Thoracic aorta (tissue), 2 donors: Measurements from ENCODE around the gene LRRN1. TPM values are rescaled to one million over a fixed set of nuclear protein-coding genes. Genes with fewer than 3 reads are reported as not detected.

Source experiments
- ATAC-seq: fragments of 150-250 bp; one replicate; pipeline ENCODE4 v1.8.0; 2017; ENCODE audit warnings: low read depth; ENCODE audit not compliant: insufficient number of reproducible peaks, low FRiP score
- DNase-seq: peaks from one replicate; pipeline ENCODE4 v3.0.0-alpha.2; 2020; ENCODE audit warnings: low spot score
- H3K27ac ChIP-seq, 2 donors: fragments of 200-600 bp; sonication (generic); 1 replicate in 1 of 2; 2 replicates in 1 of 2; pipeline ENCODE4 v1.5.1; 2016; ENCODE audit warnings: mild to moderate bottlenecking in 2 of 2, moderate library complexity in 2 of 2
- H3K27me3 ChIP-seq: fragments of 200-600 bp; sonication (generic); replicated peaks from 2 replicates; pipeline ENCODE4 v1.6.0; 2016; ENCODE audit warnings: mild to moderate bottlenecking; ENCODE audit not compliant: insufficient read depth
- H3K36me3 ChIP-seq: fragments of 200-600 bp; sonication (generic); one replicate; pipeline ENCODE4 v1.5.1; 2016
- H3K4me1 ChIP-seq, 2 donors: fragments of 200-600 bp; sonication (generic); 1 replicate in 1 of 2; 2 replicates in 1 of 2; pipeline versions ENCODE4 v1.5.1 to v1.6.0; 2016; ENCODE audit warnings: low read depth in 2 of 2, mild to moderate bottlenecking in 1 of 2; ENCODE audit not compliant: control insufficient read depth in 1 of 2
- H3K4me3 ChIP-seq: fragments of 200-600 bp; sonication (generic); 2 replicates; pipeline ENCODE4 v1.5.1; 2016; ENCODE audit warnings: mild to moderate bottlenecking
- H3K9me3 ChIP-seq: fragments of 200-600 bp; sonication (generic); 2 replicates; pipeline ENCODE4 v1.5.1; 2016
- total RNA-seq, 2 donors: library from RNA; depleted of rRNA; stranded (reverse); fragments of >200 nt; gene quantifications; one replicate each; pipeline versions ENCODE4 v1.1.0 to v1.2.3, GENCODE V29; 2016
- TF ChIP-seq, protein P1 (sequence below): fragments of 200-600 bp; sonication (generic); IDR thresholded peaks from one replicate; pipeline ENCODE4 v1.5.1; 2019; ENCODE audit warnings: antibody characterized with exemption

Gene LRRN1
- total RNA-seq, 2 donors from 2014 or later = 4.3 to 7.7 TPM

DNA sequence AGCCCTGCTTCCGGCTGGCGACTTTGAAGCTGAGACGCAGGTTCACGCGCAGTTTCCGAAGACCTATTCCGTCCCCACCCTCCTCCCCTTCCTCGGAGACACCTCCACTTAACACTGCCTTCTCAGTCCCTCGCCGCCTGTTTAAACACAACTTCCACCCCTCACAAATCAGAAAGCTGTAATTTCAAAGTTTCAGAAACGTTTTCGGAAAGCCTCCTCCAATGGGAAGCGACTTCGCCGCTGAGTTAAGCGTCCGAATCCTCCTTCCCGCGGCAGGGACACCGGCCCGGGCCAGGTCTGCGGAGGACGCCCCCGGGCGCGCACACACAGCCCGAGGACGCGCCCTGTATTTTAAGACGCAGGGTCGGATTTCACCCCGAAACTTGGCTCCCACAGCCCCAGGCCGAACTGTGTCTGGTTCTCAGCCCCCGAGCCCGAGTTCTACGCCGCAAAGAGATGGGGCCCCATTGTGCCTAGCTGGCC, 559 bp upstream of the LRRN1 start:
- peaks cover 0 to 9% of the 10 kb centered on the region in 2 donors for H3K4me1 ChIP-seq
- H3K27ac ChIP-seq = peak overlapping the region; percentile 35 to 55
- TF ChIP-seq, protein P1, sequence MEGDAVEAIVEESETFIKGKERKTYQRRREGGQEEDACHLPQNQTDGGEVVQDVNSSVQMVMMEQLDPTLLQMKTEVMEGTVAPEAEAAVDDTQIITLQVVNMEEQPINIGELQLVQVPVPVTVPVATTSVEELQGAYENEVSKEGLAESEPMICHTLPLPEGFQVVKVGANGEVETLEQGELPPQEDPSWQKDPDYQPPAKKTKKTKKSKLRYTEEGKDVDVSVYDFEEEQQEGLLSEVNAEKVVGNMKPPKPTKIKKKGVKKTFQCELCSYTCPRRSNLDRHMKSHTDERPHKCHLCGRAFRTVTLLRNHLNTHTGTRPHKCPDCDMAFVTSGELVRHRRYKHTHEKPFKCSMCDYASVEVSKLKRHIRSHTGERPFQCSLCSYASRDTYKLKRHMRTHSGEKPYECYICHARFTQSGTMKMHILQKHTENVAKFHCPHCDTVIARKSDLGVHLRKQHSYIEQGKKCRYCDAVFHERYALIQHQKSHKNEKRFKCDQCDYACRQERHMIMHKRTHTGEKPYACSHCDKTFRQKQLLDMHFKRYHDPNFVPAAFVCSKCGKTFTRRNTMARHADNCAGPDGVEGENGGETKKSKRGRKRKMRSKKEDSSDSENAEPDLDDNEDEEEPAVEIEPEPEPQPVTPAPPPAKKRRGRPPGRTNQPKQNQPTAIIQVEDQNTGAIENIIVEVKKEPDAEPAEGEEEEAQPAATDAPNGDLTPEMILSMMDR = no peak
- no peaks in the 10 kb centered on the region for H3K27me3 ChIP-seq
- no peak for ATAC-seq
- no peaks in the 10 kb centered on the region for H3K9me3 ChIP-seq
- peak overlapping the region; percentile 85 for H3K4me3 ChIP-seq
- no peak for DNase-seq
- no peaks in the 10 kb centered on the region for H3K36me3 ChIP-seq

DNA sequence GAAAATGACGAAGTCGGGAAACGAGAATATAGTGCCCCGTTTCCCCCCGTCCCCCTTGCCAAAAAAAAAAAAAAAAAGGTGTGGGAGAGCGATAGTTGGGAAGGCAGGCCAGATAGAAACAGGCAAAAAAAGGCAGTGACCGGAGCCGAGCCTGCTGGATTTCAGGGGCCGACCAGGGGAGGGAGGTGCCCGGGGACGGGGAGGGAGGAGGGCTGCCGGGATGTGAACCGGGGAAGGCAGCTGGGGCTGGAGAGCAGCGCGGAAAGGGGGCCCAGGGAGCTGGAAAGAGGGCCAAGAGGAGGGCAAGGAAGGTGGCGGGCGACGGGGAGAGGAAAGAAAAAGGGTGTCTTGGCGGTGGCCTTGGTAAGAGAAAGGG, 837 bp downstream of the LRRN1 start:
- ATAC-seq (no peak), DNase-seq (no peak)

DNA sequence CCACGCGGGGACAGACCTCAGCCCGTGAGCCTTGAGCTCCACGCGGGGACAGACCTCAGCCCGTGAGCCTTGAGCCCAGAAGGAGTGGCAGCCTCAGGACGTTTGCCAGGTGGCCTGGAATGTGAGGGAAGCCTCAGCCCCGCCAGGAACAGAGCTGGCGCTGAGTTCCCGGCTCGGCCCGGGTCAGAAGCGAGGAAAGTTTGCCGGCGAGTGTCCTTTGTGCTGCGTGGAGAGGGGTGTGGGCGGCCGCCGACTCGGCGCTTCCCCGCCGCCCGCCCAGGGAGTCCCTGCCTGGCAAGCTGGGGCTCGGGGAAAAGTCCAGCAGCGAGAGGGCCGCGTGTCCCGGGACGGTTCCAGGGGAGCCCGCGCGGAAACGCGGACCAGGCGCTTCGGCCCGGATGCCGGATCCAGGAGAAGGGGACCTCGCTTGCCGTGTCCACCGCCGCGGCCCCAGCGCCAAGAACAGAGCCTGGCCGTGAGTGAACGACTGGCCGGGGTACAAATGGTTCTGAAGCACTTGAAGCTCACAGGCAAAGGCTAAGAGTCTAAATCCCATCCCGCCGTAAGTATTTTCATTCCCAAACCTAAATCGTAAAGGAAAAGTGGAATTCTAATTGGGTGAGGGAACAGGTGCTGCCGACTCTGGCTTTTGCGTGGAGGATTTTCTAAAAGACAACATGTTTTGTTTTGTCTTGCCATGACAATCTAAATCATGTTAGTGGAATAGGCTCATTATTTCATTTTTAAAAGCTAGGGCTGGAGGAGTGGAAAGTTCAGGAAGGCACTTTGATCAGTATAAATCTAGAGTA, 1.7 kb downstream of the LRRN1 start:
- Histone ChIP-seq H3K9me3 (no peaks in the 10 kb centered on the region), H3K4me1 (peaks cover 0 to 9% of the 10 kb centered on the region in 2 donors), H3K27me3 (no peaks in the 10 kb centered on the region), H3K36me3 (no peaks in the 10 kb centered on the region), H3K27ac (peak overlapping the region in 1 of 2 donors; percentile 62), H3K4me3 (peak overlapping the region; percentile 85)
- DNase-seq = no peak
- TF ChIP-seq, protein P1 = no peak
- ATAC-seq = no peak

More for the DNA sequence above, 837 bp downstream of the LRRN1 start:
- Histone ChIP-seq H3K4me3 (peak overlapping the region; percentile 85), H3K36me3 (no peaks in the 10 kb centered on the region), H3K4me1 (peaks cover 0 to 9% of the 10 kb centered on the region in 2 donors), H3K27me3 (no peaks in the 10 kb centered on the region), H3K9me3 (no peaks in the 10 kb centered on the region), H3K27ac (peak overlapping the region in 1 of 2 donors; percentile 62)
- TF ChIP-seq, protein P1 = no peak

DNA sequence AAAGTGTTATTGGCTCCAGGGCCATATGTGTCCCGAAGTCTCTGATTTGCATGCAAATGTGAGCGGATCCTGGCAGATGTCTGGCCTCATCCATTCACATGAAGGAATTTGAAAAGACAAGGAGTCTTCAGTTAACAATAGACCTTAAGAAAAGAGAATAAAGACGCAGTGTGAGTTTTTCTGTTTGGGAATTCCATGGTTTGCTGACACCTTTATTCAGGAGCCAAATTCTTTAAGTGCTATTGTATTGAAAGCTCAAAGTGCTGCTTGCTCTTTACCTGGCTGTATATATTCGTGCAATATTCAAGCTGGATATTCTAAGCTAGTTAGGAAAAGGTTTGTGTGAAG, 2.2 kb downstream of the LRRN1 start:
- Histone ChIP-seq H3K27ac (no peak overlapping the region), H3K27me3 (no peaks in the 10 kb centered on the region), H3K36me3 (no peaks in the 10 kb centered on the region), H3K9me3 (no peaks in the 10 kb centered on the region), H3K4me3 (peak overlapping the region; percentile 85), H3K4me1 (peaks cover 0 to 9% of the 10 kb centered on the region in 2 donors)
- TF ChIP-seq, protein P1 = no peak
- ATAC-seq (no peak), DNase-seq (no peak)

DNA sequence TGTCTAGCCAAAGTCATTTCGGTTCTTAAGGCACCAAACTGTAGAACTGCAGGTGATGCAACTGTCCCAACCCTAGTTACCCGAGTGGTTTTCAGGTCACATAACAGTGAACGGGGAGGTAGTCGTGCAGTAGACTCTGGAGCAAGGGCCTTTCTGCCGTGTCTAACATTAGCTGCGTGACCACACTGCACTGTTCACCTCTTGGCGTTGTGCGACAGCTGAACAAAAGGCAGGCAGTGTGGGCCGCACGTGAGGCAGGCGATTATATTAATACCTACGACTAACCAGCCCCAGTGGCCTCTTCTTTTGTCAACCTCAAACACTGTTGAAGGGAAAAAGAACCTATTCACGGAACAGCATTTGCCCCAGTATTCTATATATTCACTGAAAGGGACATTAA, 2.8 kb downstream of the LRRN1 start:
- ATAC-seq (no peak), DNase-seq (no peak)
- TF ChIP-seq, protein P1 = no peak
- Histone ChIP-seq H3K27me3 (no peaks in the 10 kb centered on the region), H3K4me3 (no peak overlapping the region), H3K9me3 (no peaks in the 10 kb centered on the region), H3K27ac (no peak overlapping the region), H3K36me3 (no peaks in the 10 kb centered on the region), H3K4me1 (peaks cover 0 to 9% of the 10 kb centered on the region in 2 donors)
